Measurements from ENCODE around the gene SH2D3A. TPM values are rescaled to one million over a fixed set of nuclear protein-coding genes. Genes with fewer than 3 reads are reported as not detected.

Gene SH2D3A
- total and polyA plus RNA-seq, 2 donors (not counting 1 experiment from before 2014, with no cell fraction given) = 36.1 to 54.1 TPM

- intact Hi-C loops (cut with micrococcal nuclease) = loop anchor here (5.0 to 10.0 kb wide), 2 partner anchors 49 to 139 kb away; partner anchors contain the start of gene TNFSF14
- peak; percentile 54 for DNase-seq
- Mint-ChIP-seq H3K9me3 (ENCODE audit: insufficient read depth) (no peaks in the 10 kb centered on the region), H3K4me1 (peaks cover 66% of the 10 kb centered on the region), H3K4me3 (peak overlapping the region; percentile 67), H3K27me3 (no peaks in the 10 kb centered on the region), H3K27ac (peak overlapping the region; percentile 83)
- H2AFZ ChIP-seq (ENCODE audit: insufficient read depth, low read depth, low read length, poor library complexity, severe bottlenecking) = no peak overlapping the region
- no peaks in the 10 kb centered on the region for H3K27me3 ChIP-seq (replicated peaks in 1 of 4; ENCODE audit: control extremely low read depth in 1 of 4, control insufficient read depth in 3 of 4, insufficient read depth in 4 of 4, low read length in 3 of 4)
- TF ChIP-seq EZH2 (IDR thresholded peaks at IDR 0.05; ENCODE audit: borderline replicate concordance, insufficient read depth, low read depth, low read length, poor library complexity, severe bottlenecking) = no peak
- TF ChIP-seq CTCF (IDR thresholded peaks at IDR 0.05) = no peak
- 24% methylated on average over 3 of the region's 5 CpGs for WGBS (ENCODE audit: insufficient coverage)
- H3K4me2 ChIP-seq (replicated peaks; ENCODE audit: low read depth, low read length, poor library complexity, severe bottlenecking) = peak overlapping the region; percentile 55
- peaks cover 4% of the 10 kb centered on the region for H3K79me2 ChIP-seq (ENCODE audit: control insufficient read depth, insufficient read depth, low read length)
- H3K27ac ChIP-seq (ENCODE audit: low read length in 2 of 2) = peak overlapping the region in 1 of 2 donors; percentile 53
- H3K36me3 ChIP-seq (replicated peaks in 1 of 2; ENCODE audit: control extremely low read depth in 1 of 2, control insufficient read depth in 1 of 2, extremely low read depth in 1 of 2, insufficient read depth in 2 of 2, low read length in 1 of 2) = no peaks in the 10 kb centered on the region
- ChIA-PET POLR2A (no interaction called here), CTCF (interaction anchor here (0.6 to 1.4 kb wide), 2 partner anchors 12 to 70 kb away, joined by 5 to 7 read pairs; no protein-coding TSS in a partner anchor)
- no peak for ATAC-seq (ENCODE audit: low read depth)
- no peak overlapping the region for H3K4me3 ChIP-seq (ENCODE audit: control extremely low read depth in 1 of 5, extremely low read depth in 1 of 5, insufficient read depth in 1 of 5, low read depth in 2 of 5, low read length in 4 of 5)
- H3K9ac ChIP-seq (ENCODE audit: low read length) = no peak overlapping the region
- no peaks in the 10 kb centered on the region for H4K20me1 ChIP-seq (ENCODE audit: control insufficient read depth, insufficient read depth, low read length, poor library complexity, severe bottlenecking)
- peaks cover 56 to 59% of the 10 kb centered on the region in 2 donors for H3K4me1 ChIP-seq (ENCODE audit: control insufficient read depth in 2 of 2, insufficient read depth in 2 of 2, low read length in 2 of 2)
- peaks cover 0 to 3% (median 0%) of the 10 kb centered on the region in 3 donors for H3K9me3 ChIP-seq (ENCODE audit: control extremely low read depth in 1 of 3, control insufficient read depth in 2 of 3, insufficient read depth in 1 of 3, low read length in 2 of 3)
These were observed 43.5 kb downstream of the SH2D3A start for GRCh38 chr19:6723738-6724137.

- TF ChIP-seq CTCF (IDR thresholded peaks at IDR 0.05) (no peak), EZH2 (IDR thresholded peaks at IDR 0.05; ENCODE audit: borderline replicate concordance, insufficient read depth, low read depth, low read length, poor library complexity, severe bottlenecking) (no peak)
- no peaks in the 10 kb centered on the region for H3K27me3 Mint-ChIP-seq
- no peaks in the 10 kb centered on the region for H3K9me3 Mint-ChIP-seq (ENCODE audit: insufficient read depth)
- peaks cover 60% of the 10 kb centered on the region for H3K4me1 Mint-ChIP-seq
- Histone ChIP-seq H3K27me3 (replicated peaks in 1 of 4; ENCODE audit: control extremely low read depth in 1 of 4, control insufficient read depth in 3 of 4, insufficient read depth in 4 of 4, low read length in 3 of 4) (no peaks in the 10 kb centered on the region), H3K4me2 (replicated peaks; ENCODE audit: low read depth, low read length, poor library complexity, severe bottlenecking) (peak overlapping the region; percentile 55), H3K4me3 (ENCODE audit: control extremely low read depth in 1 of 5, extremely low read depth in 1 of 5, insufficient read depth in 1 of 5, low read depth in 2 of 5, low read length in 4 of 5) (no peak overlapping the region), H3K36me3 (replicated peaks in 1 of 2; ENCODE audit: control extremely low read depth in 1 of 2, control insufficient read depth in 1 of 2, extremely low read depth in 1 of 2, insufficient read depth in 2 of 2, low read length in 1 of 2) (no peaks in the 10 kb centered on the region), H3K9me3 (ENCODE audit: control extremely low read depth in 1 of 3, control insufficient read depth in 2 of 3, insufficient read depth in 1 of 3, low read length in 2 of 3) (peaks cover 0 to 6% (median 0%) of the 10 kb centered on the region in 3 donors), H4K20me1 (ENCODE audit: control insufficient read depth, insufficient read depth, low read length, poor library complexity, severe bottlenecking) (no peaks in the 10 kb centered on the region), H3K9ac (ENCODE audit: low read length) (no peak overlapping the region), H3K27ac (ENCODE audit: low read length in 2 of 2) (peak overlapping the region in 1 of 2 donors; percentile 50), H3K4me1 (ENCODE audit: control insufficient read depth in 2 of 2, insufficient read depth in 2 of 2, low read length in 2 of 2) (peaks cover 50 to 54% of the 10 kb centered on the region in 2 donors), H2AFZ (ENCODE audit: insufficient read depth, low read depth, low read length, poor library complexity, severe bottlenecking) (no peak overlapping the region), H3K79me2 (ENCODE audit: control insufficient read depth, insufficient read depth, low read length) (peaks cover 4% of the 10 kb centered on the region)
- ATAC-seq (ENCODE audit: low read depth) = no peak
- WGBS (ENCODE audit: insufficient coverage) = 53% methylated on average over 12 of the region's 13 CpGs
- ChIA-PET POLR2A (no interaction called here), CTCF (interaction anchor here (0.6 to 1.1 kb wide), 4 partner anchors 13 to 96 kb away, joined by 3 to 6 read pairs (median 4); no protein-coding TSS in a partner anchor)
- H3K27ac Mint-ChIP-seq = peak overlapping the region; percentile 69
- DNase-seq = no peak
- H3K4me3 Mint-ChIP-seq = peak overlapping the region; percentile 67
- intact Hi-C loops (cut with micrococcal nuclease) = loop anchor here (5.0 to 10.0 kb wide), 2 partner anchors 48 to 139 kb away; partner anchors contain the start of gene TNFSF14
These were observed 44.1 kb downstream of the SH2D3A start for GRCh38 chr19:6723108-6723618.

Data from B cell (primary cell).